Naive thymus-derived CD4-positive, alpha-beta T cell (primary cell): ENCODE results near the gene UTP4. TPM values are rescaled to one million over a fixed set of nuclear protein-coding genes. Genes with fewer than 3 reads are reported as not detected.
A peak's percentile ranks its signal among the peaks of the same experiment; 100 is the strongest.

ENCODE experiments used
- ATAC-seq: fragments of 150-1000 bp; cut with Tn5 transposase; 2 replicates; pipeline ENCODE4 v1.10.0; 2021; ENCODE audit warnings: mild to moderate bottlenecking, moderate library complexity
- CTCF ChIA-PET: fragments of 350-600 bp; sonication (Branson Sonifier 250); formaldehyde crosslinking; loops from one replicate; lab custom pipeline; 2021; ENCODE audit warnings: antibody characterized with exemption; lab: Charles Lee
- POLR2A ChIA-PET: fragments of 350-600 bp; sonication (Branson Sonifier 250); formaldehyde crosslinking; loops from one replicate; lab custom pipeline; 2021; ENCODE audit warnings: antibody characterized with exemption, inconsistent platforms; lab: Charles Lee
- DNase-seq, 9 donors: peaks; one replicate each; pipeline versions ENCODE4 v3.0.0 to v3.0.0-alpha.2; 2020 to 2022; ENCODE audit warnings: mixed read lengths in 1 of 9
- H3K27ac ChIP-seq: one replicate; pipeline ENCODE4 v1.7.0; 2013; ENCODE audit warnings: mild to moderate bottlenecking, low read depth, low read length, moderate library complexity
- H3K27me3 ChIP-seq, 2 donors: one replicate each; pipeline ENCODE4 v1.7.0; 2013; ENCODE audit warnings: low read length in 2 of 2, mild to moderate bottlenecking in 2 of 2, moderate library complexity in 2 of 2; ENCODE audit not compliant: control insufficient read depth in 2 of 2, insufficient read depth in 2 of 2
- H3K36me3 ChIP-seq, 3 experiments: 1 replicate in 2 of 3; 2 replicates in 1 of 3; pipeline ENCODE4 v1.7.0; 2013; ENCODE audit warnings: low read length in 3 of 3, mild to moderate bottlenecking in 3 of 3, moderate library complexity in 1 of 3; ENCODE audit not compliant: insufficient read depth in 3 of 3, control insufficient read depth in 2 of 3
- H3K4me1 ChIP-seq, 2 donors: one replicate each; pipeline ENCODE4 v1.7.0; 2013; ENCODE audit warnings: low read length in 2 of 2, mild to moderate bottlenecking in 2 of 2, moderate library complexity in 1 of 2; ENCODE audit not compliant: control insufficient read depth in 2 of 2, insufficient read depth in 2 of 2
- H3K4me3 ChIP-seq: 2 replicates; pipeline ENCODE4 v1.7.0; 2013; ENCODE audit warnings: mild to moderate bottlenecking, low read length
- H3K9me3 ChIP-seq, 3 experiments: 1 replicate in 2 of 3; 2 replicates in 1 of 3; pipeline ENCODE4 v1.7.0; 2013; ENCODE audit warnings: low read length in 3 of 3; ENCODE audit not compliant: control insufficient read depth in 2 of 3
- H3K27ac Mint-ChIP-seq, 9 donors: one replicate each; pipeline ENCODE4 v1.8.0; 2020 to 2022; ENCODE audit warnings: mixed read lengths in 9 of 9, mild to moderate bottlenecking in 8 of 9, moderate library complexity in 5 of 9, inconsistent platforms in 2 of 9
- H3K27me3 Mint-ChIP-seq, 5 donors: one replicate each; pipeline ENCODE4 v1.8.0; 2021 to 2022; ENCODE audit warnings: mixed read lengths in 5 of 5, mild to moderate bottlenecking in 1 of 5
- H3K36me3 Mint-ChIP-seq, 5 donors: one replicate each; pipeline ENCODE4 v1.8.0; 2020 to 2022; ENCODE audit warnings: mixed read lengths in 5 of 5, mild to moderate bottlenecking in 3 of 5, inconsistent platforms in 1 of 5
- H3K4me1 Mint-ChIP-seq, 7 donors: one replicate each; pipeline ENCODE4 v1.8.0; 2020 to 2022; ENCODE audit warnings: mixed read lengths in 7 of 7, mild to moderate bottlenecking in 3 of 7, inconsistent platforms in 1 of 7
- H3K4me3 Mint-ChIP-seq, 10 donors: one replicate each; pipeline ENCODE4 v1.8.0; 2020 to 2022; ENCODE audit warnings: mild to moderate bottlenecking in 10 of 10, mixed read lengths in 10 of 10, moderate library complexity in 6 of 10, inconsistent platforms in 2 of 10
- H3K9me3 Mint-ChIP-seq, 11 donors: one replicate each; pipeline ENCODE4 v1.8.0; 2020 to 2022; ENCODE audit warnings: mixed read lengths in 11 of 11, mild to moderate bottlenecking in 4 of 11, inconsistent platforms in 1 of 11, moderate library complexity in 1 of 11
- intact Hi-C, 2 donors: fragments of 100-400 bp; cut with micrococcal nuclease; formaldehyde crosslinking; loops; one replicate each; pipeline ENCODE4 v1.15.1; 2023
- polyA plus RNA-seq, 2 donors: library from polyadenylated mRNA; unstranded; fragments of 300-500 nt; fragmentation: Illumina TruSeq; gene quantifications; one replicate each; pipeline ENCODE4 v1.2.3, GENCODE V29; 2021
- total RNA-seq, 6 experiments: library from RNA in 5 of 6; stranded (reverse) in 5 of 6; gene quantifications; 1 replicate in 5 of 6; 2 replicates in 1 of 6; pipeline ENCODE4 v1.2.3 and lab custom pipeline; 2021 to 2026

The UTP4 gene
- total and polyA plus RNA-seq, 7 experiments from 2014 or later, result 31.9 to 82.0 (median 42.9) TPM

GRCh38 chr16:69190598-69190997 lies 58.1 kb downstream of the UTP4 start:
- H3K9me3 ChIP-seq, result no peaks in the 10 kb centered on the region
- ATAC-seq (no peak), DNase-seq (no peak)
- Mint-ChIP-seq H3K27ac (peak overlapping the region in 5 of 9 donors; percentile 8 to 83 (median 72)), H3K27me3 (no peaks in the 10 kb centered on the region), H3K4me1 (peaks cover 23 to 53% (median 42%) of the 10 kb centered on the region in 7 donors), H3K36me3 (peaks cover 0 to 10% (median 4%) of the 10 kb centered on the region in 5 donors), H3K9me3 (peaks cover 0 to 1% (median 0%) of the 10 kb centered on the region in 11 donors), H3K4me3 (peak overlapping the region in 7 of 10 donors; percentile 25 to 47 (median 36))
- peaks cover 13 to 32% of the 10 kb centered on the region in 2 donors for H3K4me1 ChIP-seq
- H3K36me3 ChIP-seq, result peaks cover 0 to 4% (median 0%) of the 10 kb centered on the region in 3 experiments
- H3K27ac ChIP-seq, result no peak overlapping the region
- H3K27me3 ChIP-seq, result no peaks in the 10 kb centered on the region
- intact Hi-C loops, result no loop called here
- no peak overlapping the region for H3K4me3 ChIP-seq
- ChIA-PET POLR2A (interaction anchor here (0.6 to 1.2 kb wide), 3 partner anchors 25 to 114 kb away, joined by 3 read pairs; no protein-coding TSS in a partner anchor), CTCF (no interaction called here)

DNA sequence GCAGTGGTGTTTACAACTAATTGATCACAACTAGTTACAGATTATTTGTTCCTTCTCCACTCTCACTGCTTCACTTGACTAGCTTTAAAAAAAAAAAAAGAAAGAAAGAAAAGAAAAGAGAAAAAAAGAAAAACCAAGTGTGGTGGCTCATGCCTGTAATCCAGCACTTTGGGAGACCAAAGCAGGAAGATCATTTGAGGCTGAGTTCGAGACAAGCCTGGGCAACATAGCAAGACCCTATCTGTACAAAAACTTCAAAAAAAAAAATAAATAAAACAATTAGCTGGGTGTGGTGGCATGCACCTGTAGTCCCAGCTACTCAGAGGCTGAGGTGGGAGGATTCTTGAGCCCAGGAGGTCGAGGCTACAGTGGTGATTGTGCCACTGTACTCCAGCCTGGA lies 58.7 kb downstream of the UTP4 start:
- CTCF ChIA-PET, result no interaction called here
- no peaks in the 10 kb centered on the region for H3K27me3 Mint-ChIP-seq
- H3K36me3 Mint-ChIP-seq, result peaks cover 0 to 10% (median 4%) of the 10 kb centered on the region in 5 donors
- H3K36me3 ChIP-seq, result peaks cover 0 to 4% (median 0%) of the 10 kb centered on the region in 3 experiments
- POLR2A ChIA-PET, result interaction anchor here (0.6 to 1.2 kb wide), 3 partner anchors 26 to 113 kb away, joined by 3 read pairs; no protein-coding TSS in a partner anchor
- H3K27ac Mint-ChIP-seq, result peak overlapping the region in 3 of 9 donors; percentile 8 to 83 (median 80)
- H3K4me3 ChIP-seq, result no peak overlapping the region
- H3K27ac ChIP-seq, result no peak overlapping the region
- ATAC-seq (no peak), DNase-seq (no peak)
- intact Hi-C loops, result no loop called here
- H3K27me3 ChIP-seq, result no peaks in the 10 kb centered on the region
- H3K4me1 Mint-ChIP-seq, result peaks cover 23 to 50% (median 39%) of the 10 kb centered on the region in 7 donors
- peak overlapping the region in 7 of 10 donors; percentile 25 to 47 (median 36) for H3K4me3 Mint-ChIP-seq
- H3K9me3 Mint-ChIP-seq, result peaks cover 0 to 1% (median 0%) of the 10 kb centered on the region in 11 donors
- H3K4me1 ChIP-seq, result peaks cover 10 to 28% of the 10 kb centered on the region in 2 donors
- H3K9me3 ChIP-seq, result no peaks in the 10 kb centered on the region

GRCh38 chr16:69193855-69194254 lies 61.4 kb downstream of the UTP4 start:
- no peak for ATAC-seq
- ChIA-PET POLR2A (no interaction called here), CTCF (no interaction called here)
- Mint-ChIP-seq H3K27ac (no peak overlapping the region), H3K27me3 (no peaks in the 10 kb centered on the region), H3K36me3 (peaks cover 0 to 7% (median 4%) of the 10 kb centered on the region in 5 donors), H3K9me3 (peaks cover 0 to 2% (median 0%) of the 10 kb centered on the region in 11 donors), H3K4me3 (no peak overlapping the region), H3K4me1 (peaks cover 18 to 40% (median 21%) of the 10 kb centered on the region in 7 donors)
- no peaks in the 10 kb centered on the region for H3K36me3 ChIP-seq
- no peaks in the 10 kb centered on the region for H3K9me3 ChIP-seq
- H3K4me3 ChIP-seq, result no peak overlapping the region
- intact Hi-C loops, result no loop called here
- no peaks in the 10 kb centered on the region for H3K27me3 ChIP-seq
- H3K4me1 ChIP-seq, result peaks cover under 1 to 21% of the 10 kb centered on the region in 2 donors
- H3K27ac ChIP-seq, result no peak overlapping the region
- DNase-seq, result no peak

- intact Hi-C loops, result no loop called here
- DNase-seq, result no peak
- ATAC-seq, result no peak
- Histone ChIP-seq H3K36me3 (no peaks in the 10 kb centered on the region), H3K27me3 (no peaks in the 10 kb centered on the region), H3K27ac (no peak overlapping the region), H3K4me3 (no peak overlapping the region), H3K4me1 (peaks cover 0 to 15% of the 10 kb centered on the region in 2 donors), H3K9me3 (no peaks in the 10 kb centered on the region)
- ChIA-PET CTCF (interaction anchor here (0.7 to 1.7 kb wide), 2 partner anchors 12 to 44 kb away, joined by 3 to 5 read pairs; no protein-coding TSS in a partner anchor), POLR2A (interaction anchor here (0.7 kb wide), 1 partner anchor 231 kb away, joined by 5 read pairs; no protein-coding TSS in a partner anchor)
- no peak overlapping the region for H3K4me3 Mint-ChIP-seq
- peaks cover 0 to 7% (median 4%) of the 10 kb centered on the region in 5 donors for H3K36me3 Mint-ChIP-seq
- peaks cover 0 to 2% (median 0%) of the 10 kb centered on the region in 11 donors for H3K9me3 Mint-ChIP-seq
- no peaks in the 10 kb centered on the region for H3K27me3 Mint-ChIP-seq
- H3K27ac Mint-ChIP-seq, result no peak overlapping the region
- H3K4me1 Mint-ChIP-seq, result peaks cover 17 to 35% (median 21%) of the 10 kb centered on the region in 7 donors
Measured at GRCh38 chr16:69194488-69194887, 62.0 kb downstream of the UTP4 start.

GRCh38 chr16:69195369-69196029 lies 63.0 kb downstream of the UTP4 start:
- ATAC-seq, result no peak
- CTCF ChIA-PET, result interaction anchor here (0.5 to 1.7 kb wide), 2 partner anchors 45 to 48 kb away, joined by 3 to 5 read pairs; no protein-coding TSS in a partner anchor

GRCh38 chr16:69197573-69197972 lies 65.1 kb downstream of the UTP4 start:
- DNase-seq, result no peak
- H3K27ac ChIP-seq, result no peak overlapping the region
- H3K9me3 Mint-ChIP-seq, result peaks cover 0 to 2% (median 0%) of the 10 kb centered on the region in 11 donors
- CTCF ChIA-PET, result no interaction called here
- ATAC-seq, result no peak
- intact Hi-C loops, result no loop called here
- peaks cover 3 to 21% (median 6%) of the 10 kb centered on the region in 7 donors for H3K4me1 Mint-ChIP-seq
- no peaks in the 10 kb centered on the region for H3K4me1 ChIP-seq
- peaks cover 0 to 1% (median 0%) of the 10 kb centered on the region in 5 donors for H3K36me3 Mint-ChIP-seq
- no peak overlapping the region for H3K4me3 ChIP-seq
- no peaks in the 10 kb centered on the region for H3K9me3 ChIP-seq
- H3K27ac Mint-ChIP-seq, result no peak overlapping the region
- H3K27me3 ChIP-seq, result no peaks in the 10 kb centered on the region
- H3K27me3 Mint-ChIP-seq, result no peaks in the 10 kb centered on the region
- H3K36me3 ChIP-seq, result no peaks in the 10 kb centered on the region
- H3K4me3 Mint-ChIP-seq, result no peak overlapping the region
- POLR2A ChIA-PET, result no interaction called here

More at GRCh38 chr16:69195369-69196029, 63.0 kb downstream of the UTP4 start:
- H3K27me3 ChIP-seq, result no peaks in the 10 kb centered on the region
- H3K9me3 ChIP-seq, result no peaks in the 10 kb centered on the region
- H3K9me3 Mint-ChIP-seq, result peaks cover 0 to 2% (median 0%) of the 10 kb centered on the region in 11 donors
- DNase-seq, result no peak
- intact Hi-C loops, result no loop called here
- peaks cover 8 to 30% (median 17%) of the 10 kb centered on the region in 7 donors for H3K4me1 Mint-ChIP-seq
- H3K27me3 Mint-ChIP-seq, result no peaks in the 10 kb centered on the region
- POLR2A ChIA-PET, result interaction anchor here (0.7 kb wide), 1 partner anchor 230 kb away, joined by 5 read pairs; no protein-coding TSS in a partner anchor
- peaks cover 0 to 8% (median 4%) of the 10 kb centered on the region in 5 donors for H3K36me3 Mint-ChIP-seq
- peaks cover 0 to 7% of the 10 kb centered on the region in 2 donors for H3K4me1 ChIP-seq
- no peak overlapping the region for H3K4me3 ChIP-seq
- no peak overlapping the region for H3K4me3 Mint-ChIP-seq
- no peaks in the 10 kb centered on the region for H3K36me3 ChIP-seq
- no peak overlapping the region for H3K27ac Mint-ChIP-seq
- H3K27ac ChIP-seq, result no peak overlapping the region
